Stomach (tissue), 9 donors: ENCODE measurements around the gene REEP6. TPM values are rescaled to one million over a fixed set of nuclear protein-coding genes. Genes with fewer than 3 reads are reported as not detected.

ENCODE experiments used
- DNase-seq, 2 donors: peaks; one replicate each; pipeline versions ENCODE4 v3.0.0 to v3.0.0-alpha.2; 2013 to 2019
- H3K27ac ChIP-seq, 5 donors: fragments of 200-600 bp in 4 of 5; sonication (generic) in 4 of 5; one replicate each; pipeline ENCODE4 v1.5.1; 2013 to 2019; ENCODE audit warnings: mild to moderate bottlenecking in 1 of 5, moderate library complexity in 1 of 5
- H3K27me3 ChIP-seq, 3 donors: fragments of 200-600 bp; sonication (generic); one replicate each; pipeline ENCODE4 v1.5.1; 2017 to 2019; ENCODE audit warnings: mixed run types in 1 of 3
- H3K36me3 ChIP-seq, 4 donors: fragments of 200-600 bp; sonication (generic); 1 replicate in 3 of 4; 2 replicates in 1 of 4; pipeline ENCODE4 v1.5.1; 2016 to 2019
- H3K4me1 ChIP-seq, 4 donors: fragments of 200-600 bp; sonication (generic); one replicate each; pipeline ENCODE4 v1.5.1; 2016 to 2019
- H3K4me3 ChIP-seq, 4 donors: fragments of 200-600 bp; sonication (generic) in 3 of 4; one replicate each; pipeline ENCODE4 v1.5.1; 2016 to 2019; ENCODE audit warnings: mild to moderate bottlenecking in 1 of 4
- H3K9me3 ChIP-seq, 4 donors: fragments of 200-600 bp; sonication (generic); one replicate each; pipeline ENCODE4 v1.5.1; 2016 to 2019
- CTCF ChIP-seq, 7 experiments: fragments of 450-650 bp in 4 of 7; fragments of 200-600 bp in 3 of 7; sonication (generic) in 3 of 7; IDR thresholded peaks; one replicate each; pipeline ENCODE4 v1.5.1; 2016 to 2019; ENCODE audit warnings: antibody characterized with exemption in 7 of 7, control low read depth in 2 of 7, mild to moderate bottlenecking in 1 of 7
- EP300 ChIP-seq: sonication (generic); formaldehyde crosslinking; IDR thresholded peaks from one replicate; pipeline ENCODE4 v1.6.1; 2017; ENCODE audit warnings: antibody characterized with exemption
- POLR2A ChIP-seq, 4 donors: fragments of 450-650 bp; IDR thresholded peaks; one replicate each; pipeline ENCODE4 v1.6.1; 2016; ENCODE audit warnings: antibody characterized with exemption in 4 of 4, control low read depth in 2 of 4, mild to moderate bottlenecking in 1 of 4, moderate library complexity in 1 of 4
- POLR2AphosphoS5 ChIP-seq, 3 donors: sonication (generic); formaldehyde crosslinking; IDR thresholded peaks; one replicate each; pipeline ENCODE4 v1.6.1; 2016; ENCODE audit warnings: antibody characterized with exemption in 3 of 3
- WGBS, 5 donors: extraction: QIAGEN DNeasy Blood & Tissue Kit in 3 of 5; methylation state at CpG; one replicate each; pipeline versions ENCODE4 v1.1.5 to v1.1.7; 2013 to 2018; 5-methylcytosine and 5-hydroxymethylcytosine counted together
- intact Hi-C: fragments of 100-400 bp; cut with DNase I; formaldehyde crosslinking; loops from one replicate; pipeline ENCODE4 v1.15.1; 2023; ENCODE audit warnings: low total_unique reads
- polyA plus RNA-seq, 3 donors: library from polyadenylated mRNA; stranded (reverse); fragments of 200-250 nt; gene quantifications; one replicate each; pipeline ENCODE4 v1.2.3, GENCODE V29; 2013
- total RNA-seq, 5 donors: library from RNA; depleted of rRNA; stranded (reverse); fragments of >200 nt; gene quantifications; one replicate each; pipeline versions ENCODE4 v1.1.0 to v1.2.3, GENCODE V29; 2014 to 2016
- donor health status: healthy with polysubstance abuse.
- donor health status: Bipolar disorder and iron deficiency.
- donor health status: healthy.

The REEP6 gene
- total and polyA plus RNA-seq, 8 donors: 3.5 to 24.3 (median 6.1) TPM; not detected in 3

- peak in 1 of 2 donors; percentile 79 for DNase-seq
- Histone ChIP-seq H3K36me3 (peaks cover 14 to 23% (median 22%) of the 10 kb centered on the region in 4 donors), H3K27ac (no peak overlapping the region), H3K4me1 (peaks cover 22 to 46% (median 34%) of the 10 kb centered on the region in 4 donors), H3K9me3 (no peaks in the 10 kb centered on the region), H3K27me3 (peaks cover 36 to 61% (median 57%) of the 10 kb centered on the region in 3 donors), H3K4me3 (peak overlapping the region; percentile 32 to 54 (median 34))
- intact Hi-C loops: no loop called here
- TF ChIP-seq CTCF (IDR thresholded peaks at IDR 0.05): no peak
- TF ChIP-seq EP300: no peak
- no peak for TF ChIP-seq POLR2AphosphoS5 (IDR thresholded peaks at IDR 0.05)
- no peak for TF ChIP-seq POLR2A (IDR thresholded peaks at IDR 0.05)
- WGBS, 5 donors: 0 to 2% (median 2%) methylated on average over 9 to 99 of the region's 99 CpGs
Measured at GRCh38 chr19:1445932-1446712, 44.9 kb upstream of the REEP6 start.

GRCh38 chr19:1446713-1447481 lies 44.1 kb upstream of the REEP6 start:
- Histone ChIP-seq H3K4me1 (peaks cover 22 to 42% (median 34%) of the 10 kb centered on the region in 4 donors), H3K4me3 (peak overlapping the region in 3 of 4 donors; percentile 32 to 54 (median 36)), H3K9me3 (no peaks in the 10 kb centered on the region), H3K27me3 (peaks cover 43 to 69% (median 64%) of the 10 kb centered on the region in 3 donors), H3K27ac (no peak overlapping the region), H3K36me3 (peaks cover 8 to 15% (median 14%) of the 10 kb centered on the region in 4 donors)
- TF ChIP-seq EP300 (no peak), CTCF (IDR thresholded peaks at IDR 0.05) (no peak), POLR2A (IDR thresholded peaks at IDR 0.05) (no peak)
- peak in 1 of 2 donors; percentile 72 for DNase-seq
- WGBS, 5 donors: 3 to 11% (median 5%) methylated on average over 20 to 63 of the region's 63 CpGs
- intact Hi-C loops: no loop called here

GRCh38 chr19:1447504-1447903 lies 43.5 kb upstream of the REEP6 start:
- no peak for TF ChIP-seq EP300
- no peak for TF ChIP-seq POLR2A (IDR thresholded peaks at IDR 0.05)
- no peak for TF ChIP-seq POLR2AphosphoS5 (IDR thresholded peaks at IDR 0.05)
- TF ChIP-seq CTCF (IDR thresholded peaks at IDR 0.05): no peak

GRCh38 chr19:1447944-1448343 lies 43.0 kb upstream of the REEP6 start:
- no peaks in the 10 kb centered on the region for H3K9me3 ChIP-seq
- intact Hi-C loops: no loop called here
- peaks cover 53 to 79% (median 75%) of the 10 kb centered on the region in 3 donors for H3K27me3 ChIP-seq
- no peak overlapping the region for H3K4me3 ChIP-seq
- 76 to 85% (median 78%) methylated on average over 9 of the region's 9 CpGs for WGBS, 5 donors
- no peak for DNase-seq
- no peak overlapping the region for H3K27ac ChIP-seq
- peaks cover 22 to 47% (median 37%) of the 10 kb centered on the region in 4 donors for H3K4me1 ChIP-seq
- peaks cover 0 to 5% (median 4%) of the 10 kb centered on the region in 4 donors for H3K36me3 ChIP-seq
- TF ChIP-seq POLR2A (IDR thresholded peaks at IDR 0.05) (no peak), EP300 (no peak), POLR2AphosphoS5 (IDR thresholded peaks at IDR 0.05) (no peak), CTCF (IDR thresholded peaks at IDR 0.05) (no peak)

More at GRCh38 chr19:1447504-1447903, 43.5 kb upstream of the REEP6 start:
- Histone ChIP-seq H3K9me3 (no peaks in the 10 kb centered on the region), H3K27ac (no peak overlapping the region), H3K36me3 (peaks cover 2 to 9% (median 8%) of the 10 kb centered on the region in 4 donors), H3K27me3 (peaks cover 49 to 75% (median 70%) of the 10 kb centered on the region in 3 donors), H3K4me3 (no peak overlapping the region), H3K4me1 (peaks cover 22 to 42% (median 35%) of the 10 kb centered on the region in 4 donors)
- intact Hi-C loops: no loop called here
- DNase-seq: no peak
- 7 to 29% (median 18%) methylated on average over 2 to 4 of the region's 4 CpGs for WGBS, 5 donors
